ENCODE data around the gene TRMU.

The TRMU gene

DNA sequence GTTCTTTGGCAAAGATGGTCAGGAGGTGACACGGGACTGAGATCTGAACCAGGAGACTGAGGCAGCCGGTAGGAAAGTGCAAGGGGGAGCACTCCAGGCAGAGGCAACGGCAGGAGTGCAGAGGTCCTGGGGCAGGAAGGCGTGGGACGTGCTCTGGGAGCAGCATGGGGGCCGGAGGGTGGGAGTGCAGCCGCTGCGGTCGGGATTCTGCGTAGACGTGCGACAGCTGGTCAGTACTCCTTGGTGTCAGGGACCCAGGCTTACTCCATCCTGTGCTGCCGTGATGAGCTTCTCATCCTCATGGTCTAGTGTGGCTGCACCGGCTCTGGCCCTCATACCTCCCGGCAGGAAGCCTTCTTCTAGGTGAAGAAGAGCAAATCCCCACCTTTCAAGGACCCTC lies 16.9 kb upstream of the TRMU start:
- no peak for DNase-seq (ENCODE audit: extremely low read depth, low read depth)
- no peak overlapping the region for H3K4me3 ChIP-seq (replicated peaks; ENCODE audit: low read depth, low read length)
- no peak for TF ChIP-seq CTCF (IDR thresholded peaks at IDR 0.05; ENCODE audit: low read depth, low read length, missing control alignments)

GRCh38 chr22:46319319-46319718 lies 16.2 kb upstream of the TRMU start:
- no peak overlapping the region for H3K4me3 ChIP-seq (replicated peaks; ENCODE audit: low read depth, low read length)
- DNase-seq (ENCODE audit: extremely low read depth, low read depth), result no peak
- no peak for TF ChIP-seq CTCF (IDR thresholded peaks at IDR 0.05; ENCODE audit: low read depth, low read length, missing control alignments)

DNA sequence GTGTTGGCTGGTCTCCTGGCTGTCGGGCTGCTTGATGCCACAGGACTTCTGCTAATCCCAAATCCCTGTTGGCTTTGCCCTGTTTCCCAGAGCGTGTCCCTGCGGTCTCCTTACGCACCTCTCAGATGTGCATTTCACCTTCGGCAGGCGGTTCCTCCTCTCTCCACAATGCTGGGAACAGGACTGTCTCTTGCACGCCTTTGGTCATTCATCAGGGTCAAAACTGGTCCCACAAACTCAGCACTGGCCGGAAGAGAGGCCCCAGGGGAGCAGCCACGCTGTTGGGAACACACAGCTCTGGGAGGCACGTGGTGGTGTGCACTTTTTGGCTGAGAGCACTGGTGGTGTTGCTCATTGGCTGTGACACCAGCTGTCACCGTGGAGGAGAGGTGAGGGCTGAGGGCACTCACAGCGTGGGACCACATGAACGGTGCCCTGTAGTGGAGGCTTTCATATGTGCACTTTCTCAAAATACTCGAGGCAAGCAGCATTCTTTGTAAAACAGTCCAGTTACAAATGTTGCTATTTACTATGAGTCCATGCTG lies 15.3 kb upstream of the TRMU start:
- no peak for DNase-seq (ENCODE audit: extremely low read depth, low read depth)
- TF ChIP-seq CTCF (IDR thresholded peaks at IDR 0.05; ENCODE audit: low read depth, low read length, missing control alignments), result no peak
- no peak overlapping the region for H3K4me3 ChIP-seq (replicated peaks; ENCODE audit: low read depth, low read length)

DNA sequence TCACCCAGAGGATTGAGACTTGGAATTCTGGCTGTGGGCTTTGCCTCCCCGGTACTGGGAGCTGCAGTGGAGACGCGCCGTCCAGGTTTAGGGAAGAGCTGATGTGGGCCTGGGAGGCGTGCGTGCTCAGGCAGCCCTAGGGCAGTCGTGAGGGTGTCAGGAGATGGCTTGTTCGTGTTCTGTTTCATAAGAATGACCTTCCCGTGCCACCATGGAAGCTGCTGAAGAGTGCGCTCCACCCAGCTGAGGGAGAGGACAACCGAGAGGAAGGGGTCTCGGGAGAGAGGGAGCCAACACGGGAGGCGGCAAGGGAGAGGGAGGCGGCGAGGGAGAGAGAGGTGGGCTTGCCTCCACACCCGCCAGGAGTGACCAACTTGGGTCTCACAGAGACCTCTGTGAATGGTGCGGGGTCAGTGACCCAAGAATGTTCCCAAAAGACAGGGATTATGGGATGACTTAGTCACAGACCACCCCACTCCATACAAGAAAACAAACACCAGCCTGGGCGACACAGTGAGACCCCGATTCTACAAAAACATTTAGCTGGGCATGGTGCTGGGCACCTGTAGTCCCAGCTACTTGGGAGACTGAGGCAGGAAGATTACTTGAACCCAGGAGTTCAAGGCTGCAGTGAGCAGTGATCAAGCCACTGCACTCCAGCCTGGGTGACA lies 14.7 kb upstream of the TRMU start:
- TF ChIP-seq CTCF (IDR thresholded peaks at IDR 0.05; ENCODE audit: low read depth, low read length, missing control alignments), result no peak
- DNase-seq (ENCODE audit: extremely low read depth, low read depth), result no peak
- H3K4me3 ChIP-seq (replicated peaks; ENCODE audit: low read depth, low read length), result no peak overlapping the region

DNA sequence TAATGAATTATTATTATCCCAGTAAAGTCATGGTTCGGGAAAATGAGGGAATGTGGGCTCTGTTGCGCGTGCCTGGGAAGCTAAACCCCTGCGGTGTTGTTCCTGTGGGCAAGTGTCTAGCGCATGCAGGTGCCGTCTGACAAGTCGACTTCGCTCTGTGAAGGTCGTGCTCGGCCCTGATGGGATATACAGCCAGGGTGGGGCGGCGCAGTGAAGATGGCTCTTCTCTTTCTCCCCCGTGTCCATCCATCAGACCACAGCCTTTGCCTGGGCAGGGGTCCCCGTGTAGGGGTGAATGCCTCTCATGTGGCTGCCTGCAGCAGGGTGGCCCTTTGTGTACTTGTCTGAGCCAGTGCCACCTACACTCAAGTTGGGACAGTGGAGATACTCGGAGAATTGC lies 12.8 kb upstream of the TRMU start:
- no peak overlapping the region for H3K4me3 ChIP-seq (replicated peaks; ENCODE audit: low read depth, low read length)
- no peak for TF ChIP-seq CTCF (IDR thresholded peaks at IDR 0.05; ENCODE audit: low read depth, low read length, missing control alignments)

DNA sequence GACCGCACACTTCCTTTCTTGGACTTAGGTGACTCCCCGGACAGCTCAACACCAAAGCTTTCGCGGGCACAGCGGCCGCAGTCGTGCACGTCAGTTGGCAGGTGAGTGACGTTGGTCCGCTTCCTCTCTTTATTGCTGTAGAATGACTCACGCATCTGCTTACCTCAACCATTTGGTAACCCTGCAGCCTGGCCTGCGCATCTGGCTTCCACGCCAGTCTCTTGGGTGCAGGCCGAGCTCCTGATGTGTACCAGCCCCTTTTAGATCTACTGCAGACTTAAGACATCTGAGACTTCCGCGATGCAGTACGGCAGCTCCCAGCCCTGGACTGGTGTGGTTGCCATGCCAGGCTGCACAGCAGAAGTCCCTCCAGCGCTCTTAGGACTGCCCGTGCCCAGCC lies 12.4 kb upstream of the TRMU start:
- no peak for DNase-seq (ENCODE audit: extremely low read depth, low read depth)
- no peak for TF ChIP-seq CTCF (IDR thresholded peaks at IDR 0.05; ENCODE audit: low read depth, low read length, missing control alignments)
- no peak overlapping the region for H3K4me3 ChIP-seq (replicated peaks; ENCODE audit: low read depth, low read length)

More for the DNA sequence above, 12.8 kb upstream of the TRMU start:
- no peak for DNase-seq (ENCODE audit: extremely low read depth, low read depth)

Measured in HFF-Myc (cell line).